Stimulated activated naive CD8-positive, alpha-beta T cell treated with anti-CD3 and anti-CD28 coated beads, Interleukin-15, Interleukin-2, amounts not matched to agents 100 ng/mL and 50 ng/mL, for 24 hours (primary cell): ENCODE measurements around the gene OCSTAMP.

Experiments used
- H3K27ac Mint-ChIP-seq: one replicate; pipeline ENCODE4 v1.8.0; 2021; ENCODE audit warnings: mild to moderate bottlenecking, mixed read lengths
- H3K27me3 Mint-ChIP-seq: one replicate; pipeline ENCODE4 v1.8.0; 2021; ENCODE audit warnings: mixed read lengths
- H3K36me3 Mint-ChIP-seq: one replicate; pipeline ENCODE4 v1.8.0; 2021; ENCODE audit warnings: low read depth, mixed read lengths
- H3K4me1 Mint-ChIP-seq: one replicate; pipeline ENCODE4 v1.8.0; 2021; ENCODE audit warnings: low read depth, mixed read lengths
- H3K4me3 Mint-ChIP-seq: one replicate; pipeline ENCODE4 v1.8.0; 2021; ENCODE audit warnings: mild to moderate bottlenecking, mixed read lengths
- H3K9me3 Mint-ChIP-seq: one replicate; pipeline ENCODE4 v1.8.0; 2021; ENCODE audit warnings: mixed read lengths

The OCSTAMP gene

DNA sequence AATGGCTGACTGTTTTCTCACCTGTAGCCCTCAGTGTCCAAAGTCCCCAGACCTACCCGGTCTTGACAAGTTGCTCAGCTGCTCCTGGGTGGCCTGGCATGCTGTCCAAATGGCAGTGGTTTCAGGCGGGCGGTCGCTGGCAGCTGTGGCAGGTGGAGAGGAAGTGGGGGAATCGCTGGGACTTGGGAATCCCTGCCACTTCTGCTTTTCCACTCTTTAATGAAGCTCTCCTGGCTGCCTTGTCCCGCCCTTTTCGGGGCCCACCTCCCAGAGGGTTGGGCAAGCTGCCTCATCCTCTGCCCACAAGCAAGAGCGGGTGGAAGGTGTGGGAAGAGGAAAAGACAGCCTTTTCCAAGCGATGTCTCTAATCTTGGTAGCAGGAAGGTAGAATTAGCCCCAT lies at the start of gene OCSTAMP:
OCSTAMP (minus strand) TSS at position 194 of the 400 bp plus-strand sequence; CDS start at position 100, 94 bp downstream.
- Mint-ChIP-seq H3K36me3 (no peaks in the 10 kb centered on the region), H3K27ac (no peak within 1 kb of the TSS), H3K4me1 (peaks cover 17% of the 10 kb centered on the region), H3K4me3 (no peak within 1 kb of the TSS), H3K9me3 (no peaks in the 10 kb centered on the region), H3K27me3 (no peaks in the 10 kb centered on the region)

DNA sequence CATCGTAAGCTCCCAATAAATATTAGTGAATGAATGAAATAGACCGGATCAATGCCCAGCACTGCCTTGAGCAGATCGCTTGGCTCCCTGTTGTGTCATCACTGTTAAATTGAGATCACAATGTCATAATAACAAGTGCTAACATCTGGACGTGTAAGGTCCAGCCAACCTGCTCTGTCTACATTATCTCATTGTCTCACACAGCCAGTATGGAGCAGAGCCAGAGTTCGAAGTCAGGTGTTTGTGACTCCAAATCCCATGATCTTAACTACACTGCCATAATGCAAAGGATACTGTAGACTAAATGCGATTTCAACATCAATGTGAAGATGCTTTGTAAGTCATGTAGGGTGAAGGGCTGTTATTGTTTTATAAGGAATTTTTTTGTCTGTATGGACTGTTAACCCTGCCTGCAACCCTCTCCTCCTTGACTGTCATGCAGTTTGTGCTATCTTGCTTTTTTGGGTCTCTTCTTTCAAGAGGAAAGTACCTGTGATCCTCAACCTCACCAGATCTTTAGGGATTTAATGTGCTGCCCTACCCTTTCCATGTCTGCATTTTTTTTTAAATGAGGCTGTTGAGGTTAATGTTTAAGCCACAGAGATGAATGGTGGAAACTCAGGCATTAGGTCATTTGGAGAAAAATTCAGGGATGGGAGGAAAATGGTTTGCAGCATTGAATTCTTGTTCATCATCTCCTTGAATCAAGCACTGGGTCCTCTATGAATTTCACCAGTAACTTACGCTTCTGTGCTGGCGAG lies 49.0 kb upstream of the OCSTAMP start:
- Mint-ChIP-seq H3K9me3 (no peaks in the 10 kb centered on the region), H3K4me1 (no peaks in the 10 kb centered on the region), H3K27me3 (peaks cover 14% of the 10 kb centered on the region), H3K27ac (no peak overlapping the region), H3K36me3 (no peaks in the 10 kb centered on the region), H3K4me3 (no peak overlapping the region)

GRCh38 chr20:46595933-46596332 lies 45.5 kb upstream of the OCSTAMP start:
- no peak overlapping the region for H3K4me3 Mint-ChIP-seq
- peaks cover 16% of the 10 kb centered on the region for H3K27me3 Mint-ChIP-seq
- H3K36me3 Mint-ChIP-seq, result no peaks in the 10 kb centered on the region
- no peaks in the 10 kb centered on the region for H3K9me3 Mint-ChIP-seq
- H3K27ac Mint-ChIP-seq, result no peak overlapping the region
- no peaks in the 10 kb centered on the region for H3K4me1 Mint-ChIP-seq

DNA sequence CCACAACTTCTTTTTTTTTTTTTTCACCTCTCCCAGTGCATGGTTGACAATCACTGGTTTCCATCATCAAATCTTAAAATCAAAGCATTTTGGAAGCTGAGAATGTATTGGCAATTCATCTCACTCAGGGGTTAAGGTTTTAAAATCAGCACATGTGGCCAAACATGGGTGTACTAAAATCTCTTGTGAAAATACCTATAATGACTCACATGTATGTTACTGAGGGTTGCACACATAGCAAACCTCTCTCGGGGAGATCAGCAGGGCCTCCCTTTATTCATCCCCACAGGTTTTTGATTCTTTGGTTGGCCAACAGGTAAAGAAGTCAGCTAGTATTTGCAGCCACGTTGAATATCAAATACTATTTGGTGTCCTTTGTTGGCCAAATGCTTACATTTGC lies 44.3 kb upstream of the OCSTAMP start:
- Mint-ChIP-seq H3K36me3 (no peaks in the 10 kb centered on the region), H3K4me3 (no peak overlapping the region), H3K9me3 (no peaks in the 10 kb centered on the region), H3K27ac (no peak overlapping the region), H3K27me3 (peaks cover 16% of the 10 kb centered on the region), H3K4me1 (no peaks in the 10 kb centered on the region)

DNA sequence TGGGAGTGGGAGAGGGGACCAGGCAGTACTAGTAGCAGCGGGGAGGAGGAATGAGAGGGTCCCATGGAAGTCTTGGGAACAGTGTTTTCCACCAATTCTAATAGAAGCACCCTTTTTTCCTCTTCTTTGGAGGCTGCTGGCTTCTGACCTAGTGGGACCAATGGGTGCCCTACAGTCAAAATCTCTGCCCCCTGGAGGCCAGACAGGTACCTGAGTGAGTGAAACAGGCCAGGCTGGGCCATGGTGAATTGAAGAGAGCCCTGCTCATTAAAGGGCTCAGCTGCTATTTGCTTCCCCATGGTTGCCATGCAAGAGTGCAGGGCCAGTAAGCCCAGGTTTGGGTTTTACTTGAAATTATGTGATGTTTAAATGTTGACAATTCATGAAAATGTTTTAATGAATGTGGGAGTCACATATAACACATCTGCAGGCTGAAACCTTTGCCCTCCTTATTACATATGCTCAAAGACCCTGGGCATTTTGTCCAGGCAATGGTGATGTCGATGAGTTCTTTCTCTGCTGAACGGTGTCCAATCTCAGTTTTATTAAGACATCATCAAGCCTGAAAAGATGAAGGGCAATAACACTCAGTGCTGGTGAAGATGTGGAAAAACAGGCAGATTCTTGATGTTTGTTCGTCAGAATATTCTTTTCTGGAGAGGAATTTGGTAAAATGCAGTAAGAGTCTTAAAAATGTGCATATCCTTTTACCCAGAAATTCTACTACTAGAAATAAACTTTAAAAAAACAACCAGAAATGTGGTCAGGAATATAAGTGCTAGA lies 42.3 kb upstream of the OCSTAMP start:
- Mint-ChIP-seq H3K4me1 (peaks cover 4% of the 10 kb centered on the region), H3K4me3 (no peak overlapping the region), H3K27me3 (peaks cover 13% of the 10 kb centered on the region), H3K27ac (no peak overlapping the region), H3K36me3 (no peaks in the 10 kb centered on the region), H3K9me3 (no peaks in the 10 kb centered on the region)

GRCh38 chr20:46590443-46590842 lies 40.0 kb upstream of the OCSTAMP start:
- Mint-ChIP-seq H3K27me3 (peaks cover 8% of the 10 kb centered on the region), H3K36me3 (no peaks in the 10 kb centered on the region), H3K27ac (no peak overlapping the region), H3K4me1 (peaks cover 4% of the 10 kb centered on the region), H3K9me3 (no peaks in the 10 kb centered on the region), H3K4me3 (no peak overlapping the region)

GRCh38 chr20:46588532-46589511 lies 38.4 kb upstream of the OCSTAMP start:
- Mint-ChIP-seq H3K4me1 (peaks cover 4% of the 10 kb centered on the region), H3K27ac (no peak overlapping the region), H3K4me3 (no peak overlapping the region), H3K27me3 (no peaks in the 10 kb centered on the region), H3K36me3 (no peaks in the 10 kb centered on the region), H3K9me3 (no peaks in the 10 kb centered on the region)

DNA sequence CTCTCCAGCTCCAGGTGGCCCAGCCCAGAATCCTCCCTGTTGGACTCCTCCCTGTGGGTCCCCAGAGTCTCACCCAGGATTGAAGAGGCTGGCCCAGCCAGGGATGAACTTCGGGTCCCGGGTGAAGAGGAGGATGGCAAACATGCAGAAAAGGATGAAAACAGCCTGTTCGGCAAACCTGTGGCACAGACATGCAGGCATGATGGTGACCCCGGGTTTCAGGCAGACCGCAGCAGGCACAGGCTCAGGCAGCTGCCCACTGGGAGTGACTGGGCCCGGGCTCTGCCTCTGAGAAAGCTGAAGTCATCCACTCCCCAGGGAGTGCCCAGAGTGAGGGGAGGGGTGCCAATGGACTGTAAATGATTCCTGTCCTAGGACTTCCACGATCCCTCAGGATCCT lies 37.5 kb upstream of the OCSTAMP start:
- Mint-ChIP-seq H3K4me3 (no peak overlapping the region), H3K36me3 (no peaks in the 10 kb centered on the region), H3K4me1 (peaks cover 4% of the 10 kb centered on the region), H3K9me3 (no peaks in the 10 kb centered on the region), H3K27me3 (no peaks in the 10 kb centered on the region), H3K27ac (no peak overlapping the region)

- H3K4me1 Mint-ChIP-seq, result peaks cover 4% of the 10 kb centered on the region
- H3K36me3 Mint-ChIP-seq, result no peaks in the 10 kb centered on the region
- H3K9me3 Mint-ChIP-seq, result no peaks in the 10 kb centered on the region
- no peaks in the 10 kb centered on the region for H3K27me3 Mint-ChIP-seq
- H3K4me3 Mint-ChIP-seq, result no peak overlapping the region
- no peak overlapping the region for H3K27ac Mint-ChIP-seq
These were observed 36.3 kb upstream of the OCSTAMP start for GRCh38 chr20:46586724-46587123.

GRCh38 chr20:46584508-46584907 lies 34.1 kb upstream of the OCSTAMP start:
- H3K4me3 Mint-ChIP-seq, result no peak overlapping the region
- H3K27ac Mint-ChIP-seq, result no peak overlapping the region
- peaks cover 4% of the 10 kb centered on the region for H3K4me1 Mint-ChIP-seq
- H3K27me3 Mint-ChIP-seq, result peaks cover 7% of the 10 kb centered on the region
- H3K9me3 Mint-ChIP-seq, result no peaks in the 10 kb centered on the region
- H3K36me3 Mint-ChIP-seq, result no peaks in the 10 kb centered on the region

DNA sequence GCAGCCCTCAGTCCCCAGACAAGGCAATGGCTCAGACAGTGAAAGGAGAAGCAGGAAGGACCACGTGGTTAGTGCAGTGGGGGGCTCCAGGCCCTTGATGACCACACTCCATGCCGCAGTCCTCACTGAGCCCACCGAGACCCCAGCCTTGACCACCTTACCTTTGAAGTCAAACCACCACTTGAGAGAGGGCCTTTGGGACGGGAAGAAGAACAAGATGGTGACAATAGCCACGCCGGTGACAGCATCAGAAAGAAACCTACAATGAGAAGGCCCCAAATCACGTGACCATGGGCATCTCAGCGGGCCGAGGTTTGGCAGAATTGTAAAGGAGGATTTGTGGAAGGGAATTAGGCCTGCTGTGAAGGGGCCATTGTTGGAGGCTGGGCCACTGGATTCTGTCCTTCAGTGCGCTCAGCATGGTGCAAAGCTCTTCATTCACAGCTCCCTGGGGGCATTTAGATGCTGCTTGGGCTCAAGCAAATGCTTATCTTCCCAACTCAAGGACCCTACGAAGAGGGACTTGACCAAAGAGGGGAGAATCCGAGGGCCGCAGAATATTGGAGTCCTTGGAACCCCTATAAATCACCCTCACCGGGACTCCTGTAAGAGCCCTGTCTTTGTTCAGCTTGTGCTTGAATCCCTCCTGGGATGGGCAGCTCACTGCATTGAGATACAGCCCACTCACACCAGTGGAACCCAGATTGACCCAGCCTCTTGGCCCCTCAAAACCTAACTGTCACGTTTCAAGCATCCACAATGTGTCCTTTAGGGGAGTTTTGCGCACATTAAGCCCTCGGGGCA lies 33.2 kb upstream of the OCSTAMP start:
- H3K4me1 Mint-ChIP-seq, result no peaks in the 10 kb centered on the region
- H3K4me3 Mint-ChIP-seq, result no peak overlapping the region
- no peak overlapping the region for H3K27ac Mint-ChIP-seq
- H3K36me3 Mint-ChIP-seq, result no peaks in the 10 kb centered on the region
- H3K9me3 Mint-ChIP-seq, result no peaks in the 10 kb centered on the region
- H3K27me3 Mint-ChIP-seq, result peaks cover 7% of the 10 kb centered on the region

- Mint-ChIP-seq H3K9me3 (no peaks in the 10 kb centered on the region), H3K27me3 (peaks cover 7% of the 10 kb centered on the region), H3K4me1 (no peaks in the 10 kb centered on the region), H3K27ac (no peak overlapping the region), H3K36me3 (no peaks in the 10 kb centered on the region), H3K4me3 (no peak overlapping the region)
These were observed 32.2 kb upstream of the OCSTAMP start for GRCh38 chr20:46582648-46583047.

DNA sequence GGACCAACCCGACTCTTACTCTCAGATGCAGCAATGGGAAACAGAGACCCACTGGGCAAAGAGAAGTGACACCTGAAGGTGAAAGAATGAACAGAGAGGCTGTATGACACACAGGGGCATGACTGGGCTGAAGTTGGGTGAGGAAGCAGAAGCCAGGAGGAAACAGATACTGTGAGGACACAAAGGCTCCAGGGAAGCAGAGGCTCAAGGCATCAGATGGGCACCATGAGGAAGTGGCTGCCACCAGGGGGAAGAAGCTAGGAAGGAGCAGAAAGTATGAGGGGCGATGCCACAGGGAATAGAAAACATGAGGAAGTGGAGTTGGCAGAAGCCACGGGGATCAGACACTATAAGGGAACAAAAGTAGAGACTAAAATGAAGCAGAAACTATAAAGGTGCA lies 30.9 kb upstream of the OCSTAMP start:
- no peak overlapping the region for H3K27ac Mint-ChIP-seq
- H3K9me3 Mint-ChIP-seq, result no peaks in the 10 kb centered on the region
- H3K27me3 Mint-ChIP-seq, result peaks cover 7% of the 10 kb centered on the region
- no peak overlapping the region for H3K4me3 Mint-ChIP-seq
- H3K36me3 Mint-ChIP-seq, result no peaks in the 10 kb centered on the region
- H3K4me1 Mint-ChIP-seq, result no peaks in the 10 kb centered on the region

DNA sequence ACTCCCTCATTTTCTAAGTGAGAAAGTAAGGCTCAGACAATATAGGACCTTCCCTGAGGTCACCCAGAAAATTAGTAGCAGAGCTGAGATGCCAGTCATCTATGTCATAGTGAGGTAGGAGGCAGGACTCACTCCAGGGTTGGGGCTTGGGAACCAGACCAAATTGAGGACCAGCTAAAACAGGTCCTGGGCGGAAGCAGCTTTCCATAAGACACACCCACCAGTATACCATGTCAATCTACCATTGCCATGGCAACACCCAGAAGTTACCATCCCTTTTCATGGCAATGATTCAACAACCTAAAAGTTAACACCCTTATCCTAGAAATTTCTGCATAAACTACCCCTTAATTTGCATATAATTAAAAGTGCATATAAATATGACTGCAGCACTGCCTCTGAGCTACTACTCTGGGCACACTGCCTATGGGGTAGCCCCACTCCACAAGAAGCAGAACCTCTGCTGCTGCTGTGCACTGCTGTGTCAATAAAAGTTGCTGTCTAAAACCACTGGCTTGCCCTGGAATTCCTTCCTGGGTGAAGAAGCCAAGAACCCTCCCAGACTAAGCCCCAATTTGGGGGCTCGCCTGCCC lies 30.3 kb upstream of the OCSTAMP start:
- Mint-ChIP-seq H3K4me3 (no peak overlapping the region), H3K4me1 (peaks cover 5% of the 10 kb centered on the region), H3K27me3 (peaks cover 7% of the 10 kb centered on the region), H3K27ac (no peak overlapping the region), H3K9me3 (no peaks in the 10 kb centered on the region), H3K36me3 (no peaks in the 10 kb centered on the region)
